ENCODE data around the gene PRSS12.
"Not testable (repeated sequence)": the region's sequence is repeated elsewhere in the genome, so short reads cannot be mapped to it uniquely, and the experiment has no call there.

Gene PRSS12

DNA sequence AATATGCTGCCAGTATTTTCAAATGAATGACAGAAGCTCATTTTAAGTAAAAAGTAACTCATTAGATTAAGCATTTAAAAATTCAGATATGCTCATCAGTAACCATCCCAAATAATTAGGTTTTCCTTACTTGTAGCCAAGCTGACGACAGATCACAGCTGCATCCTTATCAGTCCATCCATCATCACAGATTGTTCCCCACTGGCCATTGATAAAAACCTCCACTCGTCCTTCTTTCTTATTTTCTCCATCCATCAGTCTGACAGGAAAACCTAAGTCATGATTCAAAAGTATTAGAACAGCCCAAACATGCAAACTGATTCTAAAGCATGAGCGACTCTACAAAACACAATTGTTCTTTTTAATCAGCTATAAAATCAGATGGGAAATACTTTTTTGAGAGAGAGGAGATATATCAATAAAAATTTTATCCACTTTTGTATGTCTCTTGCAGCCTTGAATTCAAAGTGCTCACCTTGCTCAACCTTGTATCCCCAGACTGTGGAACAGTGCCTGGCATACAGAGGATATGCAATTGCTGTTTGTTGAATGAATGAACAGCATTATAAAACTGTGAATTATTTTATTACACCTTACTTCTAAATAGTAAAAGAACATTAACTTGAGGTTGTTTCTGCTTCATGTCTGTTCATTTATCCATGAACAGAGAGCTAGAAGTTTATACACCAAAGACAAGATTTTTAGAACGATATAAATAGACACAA is 44.3 kb downstream of the PRSS12 start:
- DNase-seq (ENCODE audit: low read depth in 1 of 2, low spot score in 1 of 2) = no peak
- TF ChIP-seq, protein P1, sequence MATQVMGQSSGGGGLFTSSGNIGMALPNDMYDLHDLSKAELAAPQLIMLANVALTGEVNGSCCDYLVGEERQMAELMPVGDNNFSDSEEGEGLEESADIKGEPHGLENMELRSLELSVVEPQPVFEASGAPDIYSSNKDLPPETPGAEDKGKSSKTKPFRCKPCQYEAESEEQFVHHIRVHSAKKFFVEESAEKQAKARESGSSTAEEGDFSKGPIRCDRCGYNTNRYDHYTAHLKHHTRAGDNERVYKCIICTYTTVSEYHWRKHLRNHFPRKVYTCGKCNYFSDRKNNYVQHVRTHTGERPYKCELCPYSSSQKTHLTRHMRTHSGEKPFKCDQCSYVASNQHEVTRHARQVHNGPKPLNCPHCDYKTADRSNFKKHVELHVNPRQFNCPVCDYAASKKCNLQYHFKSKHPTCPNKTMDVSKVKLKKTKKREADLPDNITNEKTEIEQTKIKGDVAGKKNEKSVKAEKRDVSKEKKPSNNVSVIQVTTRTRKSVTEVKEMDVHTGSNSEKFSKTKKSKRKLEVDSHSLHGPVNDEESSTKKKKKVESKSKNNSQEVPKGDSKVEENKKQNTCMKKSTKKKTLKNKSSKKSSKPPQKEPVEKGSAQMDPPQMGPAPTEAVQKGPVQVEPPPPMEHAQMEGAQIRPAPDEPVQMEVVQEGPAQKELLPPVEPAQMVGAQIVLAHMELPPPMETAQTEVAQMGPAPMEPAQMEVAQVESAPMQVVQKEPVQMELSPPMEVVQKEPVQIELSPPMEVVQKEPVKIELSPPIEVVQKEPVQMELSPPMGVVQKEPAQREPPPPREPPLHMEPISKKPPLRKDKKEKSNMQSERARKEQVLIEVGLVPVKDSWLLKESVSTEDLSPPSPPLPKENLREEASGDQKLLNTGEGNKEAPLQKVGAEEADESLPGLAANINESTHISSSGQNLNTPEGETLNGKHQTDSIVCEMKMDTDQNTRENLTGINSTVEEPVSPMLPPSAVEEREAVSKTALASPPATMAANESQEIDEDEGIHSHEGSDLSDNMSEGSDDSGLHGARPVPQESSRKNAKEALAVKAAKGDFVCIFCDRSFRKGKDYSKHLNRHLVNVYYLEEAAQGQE (IDR thresholded peaks at IDR 0.05; ENCODE audit: insufficient replicate concordance, low read depth) = no peak
- TF ChIP-seq, protein P2, sequence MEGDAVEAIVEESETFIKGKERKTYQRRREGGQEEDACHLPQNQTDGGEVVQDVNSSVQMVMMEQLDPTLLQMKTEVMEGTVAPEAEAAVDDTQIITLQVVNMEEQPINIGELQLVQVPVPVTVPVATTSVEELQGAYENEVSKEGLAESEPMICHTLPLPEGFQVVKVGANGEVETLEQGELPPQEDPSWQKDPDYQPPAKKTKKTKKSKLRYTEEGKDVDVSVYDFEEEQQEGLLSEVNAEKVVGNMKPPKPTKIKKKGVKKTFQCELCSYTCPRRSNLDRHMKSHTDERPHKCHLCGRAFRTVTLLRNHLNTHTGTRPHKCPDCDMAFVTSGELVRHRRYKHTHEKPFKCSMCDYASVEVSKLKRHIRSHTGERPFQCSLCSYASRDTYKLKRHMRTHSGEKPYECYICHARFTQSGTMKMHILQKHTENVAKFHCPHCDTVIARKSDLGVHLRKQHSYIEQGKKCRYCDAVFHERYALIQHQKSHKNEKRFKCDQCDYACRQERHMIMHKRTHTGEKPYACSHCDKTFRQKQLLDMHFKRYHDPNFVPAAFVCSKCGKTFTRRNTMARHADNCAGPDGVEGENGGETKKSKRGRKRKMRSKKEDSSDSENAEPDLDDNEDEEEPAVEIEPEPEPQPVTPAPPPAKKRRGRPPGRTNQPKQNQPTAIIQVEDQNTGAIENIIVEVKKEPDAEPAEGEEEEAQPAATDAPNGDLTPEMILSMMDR (IDR thresholded peaks at IDR 0.05; ENCODE audit: insufficient read depth, low read length) = no peak
- TF ChIP-seq GABPA (IDR thresholded peaks at IDR 0.05; ENCODE audit: low read depth) = no peak
- TF ChIP-seq POLR2AphosphoS5 (IDR thresholded peaks at IDR 0.05; ENCODE audit: low read depth) = no peak
- TF ChIP-seq SPI1 (IDR thresholded peaks at IDR 0.05; ENCODE audit: borderline replicate concordance, low read depth) = no peak
- H3K27me3 ChIP-seq (ENCODE audit: insufficient read depth, poor library complexity, severe bottlenecking) = no peaks in the 10 kb centered on the region
- H3K27ac ChIP-seq (replicated peaks) = no peak overlapping the region
- no peak overlapping the region for H3K4me3 ChIP-seq (replicated peaks; ENCODE audit: insufficient read depth, low read length)

DNA sequence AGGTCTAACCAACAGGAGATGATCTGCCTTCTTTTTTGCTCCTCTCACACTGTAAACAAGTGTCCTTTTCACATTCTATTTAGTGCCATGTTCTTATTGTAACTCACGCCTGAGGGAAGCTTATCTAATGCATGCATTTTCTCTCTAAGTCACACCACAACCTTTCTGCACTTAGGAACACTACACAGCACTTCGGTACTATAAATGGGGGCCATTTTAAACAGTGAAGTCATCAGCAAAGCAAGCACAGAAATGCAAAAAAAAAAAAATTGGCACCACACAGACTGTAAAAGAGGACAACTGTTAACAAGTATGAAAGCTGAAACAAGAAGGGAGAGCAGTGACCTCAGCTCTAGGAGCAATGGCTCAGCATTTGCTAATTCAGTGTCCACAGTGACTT is 45.2 kb downstream of the PRSS12 start:
- TF ChIP-seq GABPA (IDR thresholded peaks at IDR 0.05; ENCODE audit: low read depth) (no peak), SPI1 (IDR thresholded peaks at IDR 0.05; ENCODE audit: borderline replicate concordance, low read depth) (no peak), POLR2AphosphoS5 (IDR thresholded peaks at IDR 0.05; ENCODE audit: low read depth) (no peak)
- TF ChIP-seq, protein P2 (IDR thresholded peaks at IDR 0.05; ENCODE audit: insufficient read depth, low read length) = no peak
- TF ChIP-seq, protein P1 (IDR thresholded peaks at IDR 0.05; ENCODE audit: insufficient replicate concordance, low read depth) = no peak
- H3K27me3 ChIP-seq (ENCODE audit: insufficient read depth, poor library complexity, severe bottlenecking) = no peaks in the 10 kb centered on the region
- no peak overlapping the region for H3K27ac ChIP-seq (replicated peaks)
- no peak for DNase-seq (ENCODE audit: low read depth in 1 of 2, low spot score in 1 of 2)
- no peak overlapping the region for H3K4me3 ChIP-seq (replicated peaks; ENCODE audit: insufficient read depth, low read length)

DNA sequence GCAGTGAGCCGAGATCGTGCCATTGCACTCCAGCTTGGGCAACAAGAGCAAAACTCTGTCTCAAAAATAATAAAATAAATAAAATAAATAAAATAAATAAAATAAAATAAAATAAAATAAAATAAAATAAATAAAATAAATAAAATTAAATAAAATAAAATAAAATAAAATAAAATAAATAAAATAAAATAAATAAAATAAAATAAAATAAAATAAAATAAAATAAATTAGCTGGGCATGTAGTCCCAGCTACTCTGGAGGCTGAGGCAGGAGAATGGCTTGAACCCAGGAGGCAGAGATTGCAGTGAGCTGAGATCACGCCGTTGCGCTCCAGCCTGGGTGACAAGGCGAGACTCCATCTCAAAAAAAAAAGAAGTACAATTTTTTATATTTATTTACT is 53.2 kb downstream of the PRSS12 start:
- H3K4me3 ChIP-seq (replicated peaks; ENCODE audit: insufficient read depth, low read length); DNase-seq (ENCODE audit: low read depth in 1 of 2, low spot score in 1 of 2); H3K27ac ChIP-seq (replicated peaks); H3K27me3 ChIP-seq (ENCODE audit: insufficient read depth, poor library complexity, severe bottlenecking): not testable (repeated sequence)

DNA sequence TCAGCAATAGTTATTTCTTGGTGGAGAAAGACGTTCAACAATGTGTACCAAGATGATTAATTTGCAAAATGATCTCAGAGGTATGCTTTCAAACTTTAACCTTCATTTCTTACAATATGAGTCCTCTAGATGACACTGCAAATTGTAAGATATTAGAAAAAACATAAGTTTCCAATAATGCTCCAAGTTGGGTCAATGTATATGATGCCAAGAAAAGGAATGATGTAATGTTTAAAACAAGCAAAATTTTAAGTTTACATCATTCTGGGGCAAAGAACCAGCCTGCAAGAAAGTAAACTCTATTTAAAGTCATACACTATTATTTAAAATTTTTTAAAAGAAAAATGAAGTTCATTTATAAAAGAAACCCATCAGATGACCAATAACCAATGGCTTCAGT is 56.1 kb downstream of the PRSS12 start:
- Histone ChIP-seq H3K4me3 (replicated peaks; ENCODE audit: insufficient read depth, low read length) (no peak overlapping the region), H3K27me3 (ENCODE audit: insufficient read depth, poor library complexity, severe bottlenecking) (no peaks in the 10 kb centered on the region), H3K27ac (replicated peaks) (no peak overlapping the region)
- TF ChIP-seq, protein P1 (IDR thresholded peaks at IDR 0.05; ENCODE audit: insufficient replicate concordance, low read depth) = no peak
- TF ChIP-seq POLR2AphosphoS5 (IDR thresholded peaks at IDR 0.05; ENCODE audit: low read depth) = no peak
- TF ChIP-seq GABPA (IDR thresholded peaks at IDR 0.05; ENCODE audit: low read depth) = no peak
- TF ChIP-seq, protein P2 (IDR thresholded peaks at IDR 0.05; ENCODE audit: insufficient read depth, low read length) = no peak
- TF ChIP-seq SPI1 (IDR thresholded peaks at IDR 0.05; ENCODE audit: borderline replicate concordance, low read depth) = no peak
- no peak for DNase-seq (ENCODE audit: low read depth in 1 of 2, low spot score in 1 of 2)
